Skeletal muscle tissue (tissue), 4 donors: ENCODE data around the gene RAB5IF. TPM values are rescaled to one million over a fixed set of nuclear protein-coding genes. Genes with fewer than 3 reads are reported as not detected.
"Not testable (repeated sequence)": the region's sequence is repeated elsewhere in the genome, so short reads cannot be mapped to it uniquely, and the experiment has no call there.

ENCODE experiments used
- H3K27ac ChIP-seq: one replicate; pipeline ENCODE4 v1.7.0; 2013; ENCODE audit warnings: mild to moderate bottlenecking, low read depth, low read length, inconsistent platforms
- H3K27me3 ChIP-seq, 3 donors: one replicate each; pipeline ENCODE4 v1.7.0; 2013; ENCODE audit warnings: low read length in 3 of 3; ENCODE audit not compliant: control insufficient read depth in 3 of 3, insufficient read depth in 3 of 3
- H3K36me3 ChIP-seq, 3 donors: one replicate each; pipeline ENCODE4 v1.7.0; 2013; ENCODE audit warnings: low read length in 3 of 3; ENCODE audit not compliant: control insufficient read depth in 3 of 3, insufficient read depth in 3 of 3
- H3K4me1 ChIP-seq, 3 donors: one replicate each; pipeline ENCODE4 v1.7.0; 2013; ENCODE audit warnings: low read length in 3 of 3, mild to moderate bottlenecking in 3 of 3; ENCODE audit not compliant: control insufficient read depth in 3 of 3, insufficient read depth in 3 of 3
- H3K4me3 ChIP-seq, 3 donors: one replicate each; pipeline ENCODE4 v1.7.0; 2013; ENCODE audit warnings: low read length in 3 of 3
- H3K9ac ChIP-seq, 3 donors: one replicate each; pipeline ENCODE4 v1.7.0; 2013; ENCODE audit warnings: low read length in 3 of 3, mild to moderate bottlenecking in 3 of 3, moderate library complexity in 2 of 3, low read depth in 1 of 3
- H3K9me3 ChIP-seq, 3 donors: one replicate each; pipeline ENCODE4 v1.7.0; 2013; ENCODE audit warnings: low read length in 3 of 3; ENCODE audit not compliant: control insufficient read depth in 3 of 3
- total RNA-seq: library from RNA; depleted of rRNA; stranded (reverse); fragments of >200 nt; gene quantifications from one replicate; pipeline ENCODE4 v1.2.3, GENCODE V29; 2014
- donor health status: Osteomylitis.

The RAB5IF gene
- total RNA-seq, 1 donor from 2014 or later: 47.5 TPM

- no peaks in the 10 kb centered on the region for H3K36me3 ChIP-seq
- H3K4me3 ChIP-seq: no peak overlapping the region
- no peaks in the 10 kb centered on the region for H3K27me3 ChIP-seq
- no peaks in the 10 kb centered on the region for H3K9me3 ChIP-seq
- H3K4me1 ChIP-seq: no peaks in the 10 kb centered on the region
- H3K27ac ChIP-seq: no peak overlapping the region
- no peak overlapping the region for H3K9ac ChIP-seq
Observed at GRCh38 chr20:36628076-36628475, 22.5 kb downstream of the RAB5IF start.

DNA sequence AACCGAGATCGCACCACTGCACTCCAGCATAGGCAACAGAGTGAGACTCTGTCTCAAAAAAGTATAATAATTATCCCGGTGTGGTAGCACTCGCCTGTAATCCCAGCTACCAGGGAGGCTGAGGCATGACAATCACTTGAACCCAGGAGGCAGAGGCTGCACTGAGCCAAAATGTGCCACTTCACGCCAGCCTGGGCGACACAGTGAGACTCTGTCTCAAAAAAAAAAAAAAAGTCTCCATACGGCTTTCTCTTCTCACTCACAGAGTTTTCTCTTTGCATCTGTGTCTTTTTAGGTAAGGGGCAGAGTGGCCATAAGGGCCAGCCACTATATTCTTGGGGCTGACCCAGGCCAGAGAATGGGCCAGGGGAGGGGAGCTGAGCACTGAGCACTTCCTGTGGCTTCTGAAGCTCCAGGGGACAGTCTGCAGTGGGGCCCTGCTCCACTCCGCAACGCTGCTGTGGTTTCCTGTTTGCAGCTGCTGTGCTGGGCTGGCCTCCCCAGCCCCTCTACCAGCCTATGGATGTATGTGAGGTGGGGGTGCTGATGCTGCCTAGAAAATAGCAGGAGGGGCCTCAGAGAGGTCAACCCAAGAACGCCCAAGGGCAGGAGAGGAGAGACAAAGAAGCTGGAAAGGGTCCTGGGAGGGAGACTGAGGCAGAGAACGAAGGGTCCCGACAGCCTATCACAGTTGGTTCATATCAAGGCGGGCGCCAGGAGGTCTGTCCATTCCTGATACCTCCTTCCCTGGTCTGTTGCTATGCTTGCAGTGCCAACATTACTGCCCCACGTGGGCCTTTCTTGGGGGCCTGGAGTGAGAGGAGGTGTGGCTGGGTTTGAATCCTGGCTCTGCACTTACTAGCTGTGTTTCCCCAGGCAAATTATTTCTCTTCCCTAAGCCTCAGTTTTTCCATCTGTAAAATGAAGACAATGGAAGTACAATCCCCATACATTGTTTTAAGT is 24.4 kb downstream of the RAB5IF start:
- no peaks in the 10 kb centered on the region for H3K4me1 ChIP-seq
- H3K4me3 ChIP-seq: no peak overlapping the region
- H3K27ac ChIP-seq: no peak overlapping the region
- H3K27me3 ChIP-seq: no peaks in the 10 kb centered on the region
- H3K36me3 ChIP-seq: no peaks in the 10 kb centered on the region
- H3K9ac ChIP-seq: no peak overlapping the region
- H3K9me3 ChIP-seq: no peaks in the 10 kb centered on the region

- Histone ChIP-seq H3K27ac (no peak overlapping the region), H3K9me3 (no peaks in the 10 kb centered on the region), H3K4me3 (no peak overlapping the region), H3K4me1 (no peaks in the 10 kb centered on the region), H3K27me3 (no peaks in the 10 kb centered on the region), H3K9ac (no peak overlapping the region), H3K36me3 (no peaks in the 10 kb centered on the region)
Observed at GRCh38 chr20:36631646-36632045, 26.1 kb downstream of the RAB5IF start.

DNA sequence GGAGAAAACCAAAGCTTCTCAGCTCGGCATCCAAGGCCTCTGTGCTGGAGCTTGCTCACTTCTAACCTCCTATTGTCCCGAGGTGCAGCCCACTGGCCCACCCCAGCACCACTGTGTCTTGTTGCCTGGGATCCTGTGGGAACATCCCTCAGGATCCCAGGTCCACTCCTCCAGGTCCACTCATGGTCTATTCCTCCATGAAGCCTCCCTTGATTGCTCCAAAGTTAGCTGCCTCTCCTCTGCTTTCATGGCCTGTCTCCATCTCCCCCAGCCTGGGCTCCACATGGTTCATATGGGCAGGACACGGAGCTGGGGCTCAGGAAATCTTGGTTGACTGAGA is 26.5 kb downstream of the RAB5IF start:
- no peak overlapping the region for H3K27ac ChIP-seq
- no peaks in the 10 kb centered on the region for H3K9me3 ChIP-seq
- no peaks in the 10 kb centered on the region for H3K4me1 ChIP-seq
- H3K27me3 ChIP-seq: no peaks in the 10 kb centered on the region
- H3K4me3 ChIP-seq: no peak overlapping the region
- H3K9ac ChIP-seq: no peak overlapping the region
- no peaks in the 10 kb centered on the region for H3K36me3 ChIP-seq

- Histone ChIP-seq H3K27me3 (no peaks in the 10 kb centered on the region), H3K9ac (no peak overlapping the region), H3K4me3 (no peak overlapping the region), H3K36me3 (no peaks in the 10 kb centered on the region), H3K9me3 (no peaks in the 10 kb centered on the region), H3K27ac (no peak overlapping the region), H3K4me1 (no peaks in the 10 kb centered on the region)
Observed at GRCh38 chr20:36632487-36633284, 27.1 kb downstream of the RAB5IF start.

- no peak overlapping the region for H3K9ac ChIP-seq
- H3K27me3 ChIP-seq: no peaks in the 10 kb centered on the region
- no peak overlapping the region for H3K27ac ChIP-seq
- H3K36me3 ChIP-seq: no peaks in the 10 kb centered on the region
- H3K9me3 ChIP-seq: no peaks in the 10 kb centered on the region
- H3K4me3 ChIP-seq: no peak overlapping the region
- H3K4me1 ChIP-seq: no peaks in the 10 kb centered on the region
Observed at GRCh38 chr20:36633285-36633772, 27.8 kb downstream of the RAB5IF start.

DNA sequence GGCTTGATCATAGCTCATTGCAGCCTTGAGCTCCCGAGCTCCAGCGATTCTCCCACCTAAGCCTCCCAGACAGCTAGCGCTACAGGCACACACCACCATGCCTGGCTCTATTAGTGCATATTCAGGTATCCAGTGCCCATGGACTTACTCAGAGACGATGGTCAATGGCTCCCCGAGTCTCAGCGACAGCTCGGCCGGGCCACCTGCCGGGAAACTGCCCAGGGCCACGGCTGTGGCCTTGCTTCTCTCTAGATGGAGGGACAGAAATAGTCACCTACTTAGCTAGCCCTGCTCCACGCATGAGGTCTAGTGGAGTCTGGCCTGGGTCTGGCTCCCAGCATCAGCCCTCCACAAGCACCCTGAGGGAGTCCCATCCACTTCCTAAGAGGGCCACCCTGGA is 28.8 kb downstream of the RAB5IF start:
- H3K4me3 ChIP-seq: no peak overlapping the region
- H3K36me3 ChIP-seq: no peaks in the 10 kb centered on the region
- H3K9me3 ChIP-seq: no peaks in the 10 kb centered on the region
- no peaks in the 10 kb centered on the region for H3K27me3 ChIP-seq
- H3K4me1 ChIP-seq: no peaks in the 10 kb centered on the region
- H3K27ac ChIP-seq: no peak overlapping the region
- no peak overlapping the region for H3K9ac ChIP-seq

DNA sequence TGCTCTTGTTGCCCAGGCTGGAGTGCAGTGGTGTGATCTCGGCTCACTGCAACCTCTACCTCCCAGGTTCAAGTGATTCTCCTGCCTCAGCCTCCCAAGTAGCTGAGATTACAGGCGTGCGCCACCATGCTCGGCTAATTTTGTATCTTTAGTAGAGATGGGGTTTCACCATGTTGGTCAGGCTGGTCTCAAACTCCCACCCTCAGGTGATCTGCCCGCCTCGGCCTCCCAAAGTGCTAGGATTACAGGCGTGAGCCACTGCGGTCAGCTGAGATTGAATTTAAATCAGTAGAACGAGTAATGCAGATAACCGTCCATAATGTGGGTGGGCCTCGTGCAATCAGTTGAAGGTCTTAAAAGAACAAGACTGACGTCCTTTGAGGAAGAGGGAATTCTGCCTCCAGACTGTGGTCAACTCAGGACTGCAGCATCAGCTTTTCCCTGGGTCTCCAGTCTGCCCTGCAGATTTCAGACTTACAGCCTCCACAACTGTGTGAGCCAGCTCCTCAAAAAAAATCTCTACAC is 33.4 kb downstream of the RAB5IF start:
- not testable (repeated sequence) for H3K4me1 ChIP-seq, H3K36me3 ChIP-seq, H3K9me3 ChIP-seq, H3K4me3 ChIP-seq, H3K9ac ChIP-seq, H3K27ac ChIP-seq, H3K27me3 ChIP-seq

DNA sequence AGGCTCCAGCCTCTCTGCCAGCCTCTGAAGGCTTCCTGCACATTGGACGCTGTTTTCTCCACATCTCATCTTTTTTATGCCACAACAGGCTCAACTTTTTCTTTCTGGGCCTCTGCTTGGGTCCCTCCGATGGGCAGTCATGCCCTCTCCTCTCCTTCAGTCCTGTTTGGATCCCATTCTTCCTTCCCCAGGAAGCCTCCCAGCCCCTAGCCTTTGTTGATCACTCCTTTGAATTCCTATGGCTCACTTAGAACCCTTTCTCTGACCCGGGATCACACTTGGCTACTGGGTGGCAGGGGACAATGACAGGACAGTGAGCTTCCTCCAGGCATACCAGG is 35.9 kb downstream of the RAB5IF start:
- Histone ChIP-seq H3K4me3 (no peak overlapping the region), H3K4me1 (no peaks in the 10 kb centered on the region), H3K27me3 (no peaks in the 10 kb centered on the region), H3K36me3 (peaks cover 0 to 2% (median 0%) of the 10 kb centered on the region in 3 donors), H3K27ac (no peak overlapping the region), H3K9ac (no peak overlapping the region), H3K9me3 (no peaks in the 10 kb centered on the region)

DNA sequence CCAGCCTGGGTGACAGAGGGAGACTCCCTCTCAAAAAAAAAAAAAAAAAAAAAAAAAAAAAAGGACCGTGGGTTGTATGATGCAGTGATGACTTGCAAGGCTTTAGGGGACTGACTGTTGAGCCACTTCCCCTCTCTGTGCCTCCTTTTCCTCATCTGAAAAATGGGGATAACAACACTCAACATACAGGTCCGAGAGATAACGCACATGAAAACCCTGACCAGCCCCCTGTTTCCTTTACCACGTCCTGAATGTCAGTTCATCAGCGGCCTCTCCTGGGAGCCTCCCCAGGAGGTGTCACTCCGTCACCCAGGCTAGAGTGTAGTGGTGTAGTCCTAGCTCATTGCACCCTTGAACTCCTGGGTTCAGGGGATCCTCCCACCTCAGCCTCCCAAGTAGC is 36.6 kb downstream of the RAB5IF start:
- H3K27ac ChIP-seq: no peak overlapping the region
- H3K4me1 ChIP-seq: no peaks in the 10 kb centered on the region
- H3K27me3 ChIP-seq: no peaks in the 10 kb centered on the region
- no peaks in the 10 kb centered on the region for H3K9me3 ChIP-seq
- H3K36me3 ChIP-seq: peaks cover 0 to 2% (median 0%) of the 10 kb centered on the region in 3 donors
- no peak overlapping the region for H3K4me3 ChIP-seq
- no peak overlapping the region for H3K9ac ChIP-seq
